Mesothelial cell of epicardium (in vitro differentiated cells): ENCODE results near the gene PVALEF. TPM values are rescaled to one million over a fixed set of nuclear protein-coding genes. Genes with fewer than 3 reads are reported as not detected.
A peak's percentile ranks its signal among the peaks of the same experiment; 100 is the strongest.

Experiments used
- DNase-seq, 2 experiments: peaks; one replicate each; pipeline ENCODE4 v3.0.0; 2021; ENCODE audit warnings: low spot score in 2 of 2; ENCODE audit not compliant: unreplicated experiment in 2 of 2
- H3K27ac Mint-ChIP-seq: 2 replicates; pipeline ENCODE4 v1.8.0; 2021; ENCODE audit warnings: mixed read lengths
- H3K27me3 Mint-ChIP-seq: 2 replicates; pipeline ENCODE4 v1.8.0; 2021; ENCODE audit warnings: low read depth, mixed read lengths
- H3K36me3 Mint-ChIP-seq: 2 replicates; pipeline ENCODE4 v1.8.0; 2021; ENCODE audit warnings: mixed read lengths
- H3K4me1 Mint-ChIP-seq: 2 replicates; pipeline ENCODE4 v1.8.0; 2021; ENCODE audit warnings: mixed read lengths
- H3K4me3 Mint-ChIP-seq: 2 replicates; pipeline ENCODE4 v1.8.0; 2021; ENCODE audit warnings: mild to moderate bottlenecking, moderate library complexity, mixed read lengths
- H3K9me3 Mint-ChIP-seq: 2 replicates; pipeline ENCODE4 v1.8.0; 2021; ENCODE audit warnings: mixed read lengths
- total RNA-seq: library from RNA; stranded (reverse); gene quantifications from 3 replicates; pipeline ENCODE4 v1.2.1, GENCODE V29; 2021
- TF ChIP-seq, protein P1 (sequence below): fragments of 200-600 bp; sonication (generic); IDR thresholded peaks from one replicate; pipeline ENCODE4 v1.5.0; 2021; ENCODE audit warnings: antibody characterized with exemption; ENCODE audit not compliant: unreplicated experiment

Gene PVALEF
- total RNA-seq, 1 donor from 2014 or later, result 0.22 TPM

DNA sequence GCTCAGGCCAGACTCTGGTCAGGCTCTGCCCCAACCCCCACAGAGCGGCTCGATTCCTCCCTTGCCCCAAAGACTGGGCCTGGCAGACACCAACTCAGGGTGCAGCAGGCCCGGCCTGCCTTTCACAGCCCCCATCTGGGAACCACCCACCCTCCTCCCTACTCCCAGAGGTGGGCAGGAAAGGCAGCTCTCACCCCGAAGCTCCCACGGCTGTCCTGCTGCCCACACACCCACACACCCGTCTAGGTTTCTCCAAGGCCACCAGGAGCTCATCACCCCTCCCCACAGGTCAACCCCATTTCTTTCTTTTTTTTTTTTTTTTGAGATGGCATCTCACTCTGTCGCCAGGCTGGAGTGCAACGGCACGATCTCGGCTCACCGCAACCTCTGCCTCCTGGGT, 53.7 kb downstream of the PVALEF start:
- Mint-ChIP-seq H3K27ac (no peak overlapping the region), H3K4me1 (peaks cover 15% of the 10 kb centered on the region), H3K36me3 (peaks cover 15% of the 10 kb centered on the region), H3K27me3 (no peaks in the 10 kb centered on the region), H3K4me3 (no peak overlapping the region), H3K9me3 (no peaks in the 10 kb centered on the region)
- TF ChIP-seq, protein P1, sequence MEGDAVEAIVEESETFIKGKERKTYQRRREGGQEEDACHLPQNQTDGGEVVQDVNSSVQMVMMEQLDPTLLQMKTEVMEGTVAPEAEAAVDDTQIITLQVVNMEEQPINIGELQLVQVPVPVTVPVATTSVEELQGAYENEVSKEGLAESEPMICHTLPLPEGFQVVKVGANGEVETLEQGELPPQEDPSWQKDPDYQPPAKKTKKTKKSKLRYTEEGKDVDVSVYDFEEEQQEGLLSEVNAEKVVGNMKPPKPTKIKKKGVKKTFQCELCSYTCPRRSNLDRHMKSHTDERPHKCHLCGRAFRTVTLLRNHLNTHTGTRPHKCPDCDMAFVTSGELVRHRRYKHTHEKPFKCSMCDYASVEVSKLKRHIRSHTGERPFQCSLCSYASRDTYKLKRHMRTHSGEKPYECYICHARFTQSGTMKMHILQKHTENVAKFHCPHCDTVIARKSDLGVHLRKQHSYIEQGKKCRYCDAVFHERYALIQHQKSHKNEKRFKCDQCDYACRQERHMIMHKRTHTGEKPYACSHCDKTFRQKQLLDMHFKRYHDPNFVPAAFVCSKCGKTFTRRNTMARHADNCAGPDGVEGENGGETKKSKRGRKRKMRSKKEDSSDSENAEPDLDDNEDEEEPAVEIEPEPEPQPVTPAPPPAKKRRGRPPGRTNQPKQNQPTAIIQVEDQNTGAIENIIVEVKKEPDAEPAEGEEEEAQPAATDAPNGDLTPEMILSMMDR, result no peak
- no peak for DNase-seq

DNA sequence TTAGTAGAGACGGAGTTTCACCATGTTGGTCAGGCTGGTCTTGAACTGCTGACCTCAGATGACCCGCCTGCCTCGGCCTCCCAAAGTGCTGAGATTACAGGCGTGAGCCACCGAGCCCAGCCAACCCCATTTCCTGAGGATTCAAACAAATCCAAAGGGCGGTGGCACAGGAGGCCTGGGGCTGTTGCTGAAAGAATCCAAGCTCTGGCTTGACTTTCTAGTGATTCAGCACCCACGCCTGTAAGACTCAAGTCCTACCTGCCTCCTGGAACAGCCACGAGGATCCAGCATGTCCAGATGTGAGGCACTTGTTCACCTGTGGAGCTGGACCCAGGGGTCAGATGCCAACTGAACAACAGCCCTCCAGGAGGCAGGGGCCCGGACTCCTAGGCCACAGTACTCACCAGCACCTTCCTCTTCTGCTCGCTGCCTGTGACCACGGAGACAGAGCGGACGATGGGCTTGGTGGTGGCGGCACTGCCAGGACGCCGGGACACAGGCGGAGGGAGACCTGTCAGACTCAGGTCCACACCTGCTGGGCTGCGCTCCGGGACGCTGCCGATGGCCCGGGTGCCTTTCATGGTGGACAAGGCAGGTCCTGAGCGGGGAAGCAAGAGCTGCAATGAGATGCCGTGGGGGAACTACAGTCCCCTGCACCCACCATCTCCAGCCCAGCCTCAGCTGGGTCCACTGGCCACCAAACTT, 54.3 kb downstream of the PVALEF start:
- no peaks in the 10 kb centered on the region for H3K9me3 Mint-ChIP-seq
- peaks cover 15% of the 10 kb centered on the region for H3K4me1 Mint-ChIP-seq
- H3K27ac Mint-ChIP-seq, result no peak overlapping the region
- no peak for DNase-seq
- H3K27me3 Mint-ChIP-seq, result no peaks in the 10 kb centered on the region
- H3K36me3 Mint-ChIP-seq, result peaks cover 15% of the 10 kb centered on the region
- H3K4me3 Mint-ChIP-seq, result no peak overlapping the region
- TF ChIP-seq, protein P1, result no peak

DNA sequence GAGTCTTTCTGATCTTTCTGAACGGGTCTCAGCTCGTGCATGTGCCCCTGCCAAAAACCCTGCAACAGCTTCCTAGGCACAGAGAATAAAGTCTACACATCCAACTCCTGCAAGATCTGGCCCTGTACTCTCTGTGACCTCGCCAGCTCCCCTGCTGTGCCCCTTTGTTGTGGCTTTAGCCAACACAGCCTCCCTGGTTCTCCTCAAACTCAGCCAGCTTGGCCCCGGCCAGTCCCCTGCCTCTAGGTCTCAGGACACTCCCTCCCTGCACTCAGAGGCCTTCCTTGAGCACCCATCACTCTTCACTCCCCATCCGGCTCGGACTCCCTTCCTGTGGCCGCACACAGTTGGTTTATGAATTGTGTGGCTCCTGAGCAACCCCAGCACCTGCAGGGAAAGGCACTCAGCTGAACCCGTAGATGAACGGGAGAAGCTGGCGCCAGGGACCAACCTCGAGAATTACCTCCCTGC, 56.1 kb downstream of the PVALEF start:
- Mint-ChIP-seq H3K9me3 (peaks cover 5% of the 10 kb centered on the region), H3K27ac (no peak overlapping the region), H3K27me3 (no peaks in the 10 kb centered on the region), H3K4me1 (peaks cover 15% of the 10 kb centered on the region), H3K36me3 (peaks cover 12% of the 10 kb centered on the region), H3K4me3 (peak overlapping the region; percentile 64)
- no peak for DNase-seq
- TF ChIP-seq, protein P1, result no peak

DNA sequence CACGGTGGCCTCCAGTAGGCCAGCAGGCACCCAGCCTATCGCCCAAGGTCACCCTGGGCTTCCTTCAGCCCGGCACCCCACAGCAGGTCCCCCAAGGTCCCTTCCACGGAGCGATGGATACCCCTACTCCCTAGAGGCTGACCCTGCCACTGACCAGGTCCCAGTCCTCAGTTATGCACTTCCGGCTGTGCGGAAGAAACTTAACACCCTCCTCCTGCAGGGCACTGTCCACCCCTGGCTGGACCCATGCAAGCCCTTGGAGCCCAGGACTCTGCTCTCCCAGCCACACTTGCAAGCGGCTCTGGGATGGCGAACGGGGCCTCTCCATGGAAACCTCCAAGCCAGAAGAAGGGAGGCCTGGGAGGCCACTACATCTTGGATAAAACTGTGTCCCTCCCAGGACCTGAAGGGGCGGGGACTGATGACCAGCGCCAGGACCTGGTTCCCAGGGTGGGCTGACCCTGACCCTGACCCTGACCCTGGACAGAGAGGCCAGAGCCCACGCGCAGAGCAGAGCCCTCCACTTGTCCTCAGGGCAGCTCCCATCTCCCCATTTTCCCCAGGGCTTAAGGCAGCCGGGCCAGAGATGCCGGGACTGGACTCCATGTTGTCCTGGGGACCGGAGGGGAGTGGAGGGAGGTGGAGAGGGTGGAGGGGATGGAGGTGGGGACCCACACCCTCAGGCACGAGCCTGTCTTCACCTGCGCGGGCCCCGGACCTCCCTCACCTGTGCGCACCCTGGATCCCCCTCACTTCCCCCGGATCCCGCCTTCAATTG, 56.7 kb downstream of the PVALEF start:
- DNase-seq, result no peak
- Mint-ChIP-seq H3K27me3 (no peaks in the 10 kb centered on the region), H3K9me3 (peaks cover 5% of the 10 kb centered on the region), H3K36me3 (peaks cover 7% of the 10 kb centered on the region), H3K4me1 (peaks cover 15% of the 10 kb centered on the region), H3K27ac (no peak overlapping the region), H3K4me3 (peak overlapping the region; percentile 64)
- TF ChIP-seq, protein P1, result no peak

DNA sequence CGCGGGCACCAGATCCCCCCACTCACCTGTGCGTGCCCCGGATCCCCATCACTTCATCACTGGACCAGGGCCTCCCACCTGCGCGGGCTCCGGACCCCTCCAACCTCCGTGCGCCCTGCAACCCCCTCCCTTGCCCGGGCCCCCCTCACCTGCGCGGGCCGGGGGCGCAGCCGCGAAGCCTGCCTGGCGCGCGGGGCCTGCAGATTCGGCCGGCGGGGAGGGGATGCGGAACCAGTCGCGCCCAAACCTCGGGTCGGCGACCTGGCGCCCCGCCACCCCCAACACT, 57.3 kb downstream of the PVALEF start:
- Mint-ChIP-seq H3K27ac (no peak overlapping the region), H3K27me3 (no peaks in the 10 kb centered on the region), H3K4me3 (peak overlapping the region; percentile 66), H3K9me3 (peaks cover 5% of the 10 kb centered on the region), H3K4me1 (peaks cover 15% of the 10 kb centered on the region), H3K36me3 (peaks cover 3% of the 10 kb centered on the region)
- DNase-seq, result no peak
- TF ChIP-seq, protein P1, result no peak
